T follicular helper cell (primary cell): ENCODE measurements around the gene SPRED2.

Experiments used
- DNase-seq: peaks from one replicate; pipeline ENCODE4 v3.0.0-alpha.2; 2020; ENCODE audit warnings: low read depth

Gene SPRED2

GRCh38 chr2:65311049-65311448, 121.3 kb downstream of the SPRED2 start:
- DNase-seq: no peak

GRCh38 chr2:65309699-65310098, 122.7 kb downstream of the SPRED2 start:
- no peak for DNase-seq

GRCh38 chr2:65305934-65306333, 126.5 kb downstream of the SPRED2 start:
- no peak for DNase-seq

GRCh38 chr2:65300761-65301711, 131.4 kb downstream of the SPRED2 start:
- peak; percentile 37 for DNase-seq

- DNase-seq: no peak
These were observed 132.2 kb downstream of the SPRED2 start for GRCh38 chr2:65300134-65300760.

- no peak for DNase-seq
These were observed 133.2 kb downstream of the SPRED2 start for GRCh38 chr2:65299246-65299645.

- no peak for DNase-seq
These were observed 134.3 kb downstream of the SPRED2 start for GRCh38 chr2:65298089-65298488.

GRCh38 chr2:65297544-65297943, 134.9 kb downstream of the SPRED2 start:
- no peak for DNase-seq

GRCh38 chr2:65296971-65297370, 135.4 kb downstream of the SPRED2 start:
- DNase-seq: no peak

- no peak for DNase-seq
These were observed 137.7 kb downstream of the SPRED2 start for GRCh38 chr2:65294701-65295100.

- no peak for DNase-seq
These were observed 138.3 kb downstream of the SPRED2 start for GRCh38 chr2:65294136-65294535.

- no peak for DNase-seq
These were observed 139.0 kb downstream of the SPRED2 start for GRCh38 chr2:65293376-65293775.

GRCh38 chr2:65292461-65293011, 139.9 kb downstream of the SPRED2 start:
- DNase-seq: no peak

- DNase-seq: no peak
These were observed 140.3 kb downstream of the SPRED2 start for GRCh38 chr2:65292106-65292400.

- no peak for DNase-seq
These were observed 140.9 kb downstream of the SPRED2 start for GRCh38 chr2:65291216-65292105.

- no peak for DNase-seq
These were observed 145.0 kb downstream of the SPRED2 start for GRCh38 chr2:65287364-65287763.

GRCh38 chr2:65282477-65283053, 149.8 kb downstream of the SPRED2 start:
- DNase-seq: no peak

GRCh38 chr2:65281627-65282351, 150.6 kb downstream of the SPRED2 start:
- DNase-seq: no peak

GRCh38 chr2:65279756-65280155, 152.6 kb downstream of the SPRED2 start:
- DNase-seq: no peak

GRCh38 chr2:65278531-65278981, 153.8 kb downstream of the SPRED2 start:
- DNase-seq: no peak
